OCI-LY1 (cell line): ENCODE measurements around the gene ORC1.

Experiments
- H2AFZ ChIP-seq: fragments of 200-600 bp; sonication (generic), shearing (Covaris generic); 2 replicates; pipeline ENCODE4 v1.6.0; 2014; ENCODE audit warnings: antibody characterized with exemption, mild to moderate bottlenecking, low read length
- H3F3A ChIP-seq: fragments of 200-600 bp; sonication (generic), shearing (Covaris generic); 2 replicates; pipeline ENCODE4 v1.6.0; 2014; ENCODE audit warnings: mild to moderate bottlenecking, antibody characterized with exemption, low read length, moderate library complexity; ENCODE audit not compliant: insufficient read depth
- H3K27ac ChIP-seq: fragments of 200-600 bp; sonication (generic); 2 replicates; pipeline ENCODE4 v1.5.1; 2014; ENCODE audit warnings: low read length, mixed run types, mild to moderate bottlenecking, low read depth; ENCODE audit not compliant: poor library complexity, severe bottlenecking
- H3K27me3 ChIP-seq: fragments of 200-600 bp; sonication (generic); 2 replicates; pipeline ENCODE4 v1.6.0; 2014; ENCODE audit warnings: antibody characterized with exemption, mild to moderate bottlenecking, low read length, moderate library complexity; ENCODE audit not compliant: insufficient read depth
- H3K36me3 ChIP-seq: fragments of 200-600 bp; sonication (generic); 2 replicates; pipeline ENCODE4 v1.6.1; 2014; ENCODE audit warnings: mild to moderate bottlenecking, antibody characterized with exemption, low read length, moderate library complexity, mixed read lengths; ENCODE audit not compliant: insufficient read depth
- H3K4me1 ChIP-seq: fragments of 200-600 bp; sonication (generic); 2 replicates; pipeline ENCODE4 v1.5.1; 2014; ENCODE audit warnings: mild to moderate bottlenecking, low read length, moderate library complexity; ENCODE audit not compliant: insufficient read depth, severe bottlenecking
- H3K4me2 ChIP-seq: fragments of 200-600 bp; sonication (generic), shearing (Covaris generic); 2 replicates; pipeline ENCODE4 v1.6.1; 2014; ENCODE audit warnings: low read length
- H3K4me3 ChIP-seq: fragments of 200-600 bp; sonication (generic); 2 replicates; pipeline ENCODE4 v1.5.1; 2014; ENCODE audit warnings: low read length, low read depth, mild to moderate bottlenecking, mixed read lengths; ENCODE audit not compliant: poor library complexity, severe bottlenecking
- H3K79me2 ChIP-seq: fragments of 200-600 bp; shearing (Covaris generic); 2 replicates; pipeline ENCODE4 v1.6.1; 2016; ENCODE audit warnings: mixed run types, low read length, mixed read lengths; ENCODE audit not compliant: insufficient read depth
- H3K9ac ChIP-seq: fragments of 200-600 bp; sonication (generic), shearing (Covaris generic); 2 replicates; pipeline ENCODE4 v1.6.1; 2014; ENCODE audit warnings: mild to moderate bottlenecking, low read length, mixed read lengths
- H3K9me2 ChIP-seq: fragments of 200-600 bp; sonication (generic), shearing (Covaris generic); 2 replicates; pipeline ENCODE4 v1.6.1; 2014; ENCODE audit warnings: low read depth, mild to moderate bottlenecking, low read length, mixed read lengths
- H3K9me3 ChIP-seq: fragments of 200-600 bp; shearing (Covaris generic); 2 replicates; pipeline ENCODE4 v1.6.1; 2014; ENCODE audit warnings: low read length, mixed read lengths
- H4K20me1 ChIP-seq: fragments of 200-600 bp; sonication (generic), shearing (Covaris generic); 2 replicates; pipeline ENCODE4 v1.6.0; 2016; ENCODE audit warnings: mild to moderate bottlenecking, low read length; ENCODE audit not compliant: insufficient read depth
- EZH2 ChIP-seq: fragments of 200-600 bp; sonication (generic), shearing (Covaris generic); IDR thresholded peaks from 2 replicates; pipeline ENCODE4 v1.8.0; 2017; ENCODE audit warnings: borderline replicate concordance, mixed run types, mild to moderate bottlenecking, antibody characterized with exemption, low read length, moderate library complexity, mixed read lengths
- TF ChIP-seq, protein P1 (sequence below): fragments of 200-600 bp; sonication (generic), shearing (Covaris generic); IDR thresholded peaks from 2 replicates; pipeline ENCODE4 v1.5.1; 2017; ENCODE audit warnings: mild to moderate bottlenecking, antibody characterized with exemption, low read length, moderate library complexity, mixed read lengths

The ORC1 gene

GRCh38 chr1:52356818-52357355 lies 47.3 kb downstream of the ORC1 start:
- no peaks in the 10 kb centered on the region for H3K27me3 ChIP-seq
- TF ChIP-seq, protein P1, sequence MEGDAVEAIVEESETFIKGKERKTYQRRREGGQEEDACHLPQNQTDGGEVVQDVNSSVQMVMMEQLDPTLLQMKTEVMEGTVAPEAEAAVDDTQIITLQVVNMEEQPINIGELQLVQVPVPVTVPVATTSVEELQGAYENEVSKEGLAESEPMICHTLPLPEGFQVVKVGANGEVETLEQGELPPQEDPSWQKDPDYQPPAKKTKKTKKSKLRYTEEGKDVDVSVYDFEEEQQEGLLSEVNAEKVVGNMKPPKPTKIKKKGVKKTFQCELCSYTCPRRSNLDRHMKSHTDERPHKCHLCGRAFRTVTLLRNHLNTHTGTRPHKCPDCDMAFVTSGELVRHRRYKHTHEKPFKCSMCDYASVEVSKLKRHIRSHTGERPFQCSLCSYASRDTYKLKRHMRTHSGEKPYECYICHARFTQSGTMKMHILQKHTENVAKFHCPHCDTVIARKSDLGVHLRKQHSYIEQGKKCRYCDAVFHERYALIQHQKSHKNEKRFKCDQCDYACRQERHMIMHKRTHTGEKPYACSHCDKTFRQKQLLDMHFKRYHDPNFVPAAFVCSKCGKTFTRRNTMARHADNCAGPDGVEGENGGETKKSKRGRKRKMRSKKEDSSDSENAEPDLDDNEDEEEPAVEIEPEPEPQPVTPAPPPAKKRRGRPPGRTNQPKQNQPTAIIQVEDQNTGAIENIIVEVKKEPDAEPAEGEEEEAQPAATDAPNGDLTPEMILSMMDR = no peak
- TF ChIP-seq EZH2 = no peak
- H3K4me1 ChIP-seq = no peaks in the 10 kb centered on the region
- no peaks in the 10 kb centered on the region for H3K79me2 ChIP-seq
- no peaks in the 10 kb centered on the region for H3K9me2 ChIP-seq
- H3K9ac ChIP-seq = no peak overlapping the region
- H3K27ac ChIP-seq = no peak overlapping the region
- H3K36me3 ChIP-seq = peaks cover 98% of the 10 kb centered on the region
- no peaks in the 10 kb centered on the region for H3F3A ChIP-seq
- H3K4me3 ChIP-seq = no peak overlapping the region
- no peak overlapping the region for H2AFZ ChIP-seq
- H3K4me2 ChIP-seq = no peak overlapping the region
- H3K9me3 ChIP-seq = no peaks in the 10 kb centered on the region
- no peaks in the 10 kb centered on the region for H4K20me1 ChIP-seq

GRCh38 chr1:52355847-52356505 lies 48.2 kb downstream of the ORC1 start:
- Histone ChIP-seq H3K4me1 (no peaks in the 10 kb centered on the region), H3K9ac (no peak overlapping the region), H4K20me1 (no peaks in the 10 kb centered on the region), H3K9me3 (no peaks in the 10 kb centered on the region), H3K4me3 (no peak overlapping the region), H3K79me2 (no peaks in the 10 kb centered on the region), H3K4me2 (no peak overlapping the region), H3K36me3 (peaks cover 96% of the 10 kb centered on the region), H3K9me2 (no peaks in the 10 kb centered on the region), H3K27ac (no peak overlapping the region), H3K27me3 (no peaks in the 10 kb centered on the region), H2AFZ (no peak overlapping the region), H3F3A (no peaks in the 10 kb centered on the region)
- TF ChIP-seq, protein P1 = no peak
- TF ChIP-seq EZH2 = no peak

DNA sequence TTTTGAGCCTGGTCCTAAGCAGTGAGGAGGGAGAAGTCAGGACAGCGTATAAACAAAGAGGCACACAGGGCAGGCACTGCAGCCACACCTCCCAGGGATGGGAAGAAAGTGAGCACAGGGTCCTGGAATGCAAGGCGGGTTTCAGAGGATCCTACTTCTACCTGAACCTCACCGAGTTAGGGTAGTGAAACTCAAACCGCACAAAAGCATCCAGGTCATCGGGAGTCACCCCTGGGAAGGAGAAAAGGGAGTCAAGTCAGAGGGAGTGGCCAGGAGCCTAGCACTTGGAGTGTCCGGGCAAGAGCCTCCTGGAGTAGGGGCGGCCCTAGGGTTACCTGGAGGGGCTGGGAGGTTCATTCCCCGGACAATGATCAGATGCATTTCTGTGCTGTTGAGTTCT lies 48.8 kb downstream of the ORC1 start:
- H3K27ac ChIP-seq = no peak overlapping the region
- no peak overlapping the region for H3K4me3 ChIP-seq
- H3F3A ChIP-seq = no peaks in the 10 kb centered on the region
- H3K36me3 ChIP-seq = peaks cover 94% of the 10 kb centered on the region
- H3K9me3 ChIP-seq = no peaks in the 10 kb centered on the region
- H3K79me2 ChIP-seq = no peaks in the 10 kb centered on the region
- H3K4me1 ChIP-seq = no peaks in the 10 kb centered on the region
- no peaks in the 10 kb centered on the region for H3K9me2 ChIP-seq
- H4K20me1 ChIP-seq = no peaks in the 10 kb centered on the region
- H3K9ac ChIP-seq = no peak overlapping the region
- H3K4me2 ChIP-seq = no peak overlapping the region
- no peak for TF ChIP-seq EZH2
- TF ChIP-seq, protein P1 = no peak
- no peak overlapping the region for H2AFZ ChIP-seq
- no peaks in the 10 kb centered on the region for H3K27me3 ChIP-seq
